ENCODE data around the gene ZNF716.

The ZNF716 gene

DNA sequence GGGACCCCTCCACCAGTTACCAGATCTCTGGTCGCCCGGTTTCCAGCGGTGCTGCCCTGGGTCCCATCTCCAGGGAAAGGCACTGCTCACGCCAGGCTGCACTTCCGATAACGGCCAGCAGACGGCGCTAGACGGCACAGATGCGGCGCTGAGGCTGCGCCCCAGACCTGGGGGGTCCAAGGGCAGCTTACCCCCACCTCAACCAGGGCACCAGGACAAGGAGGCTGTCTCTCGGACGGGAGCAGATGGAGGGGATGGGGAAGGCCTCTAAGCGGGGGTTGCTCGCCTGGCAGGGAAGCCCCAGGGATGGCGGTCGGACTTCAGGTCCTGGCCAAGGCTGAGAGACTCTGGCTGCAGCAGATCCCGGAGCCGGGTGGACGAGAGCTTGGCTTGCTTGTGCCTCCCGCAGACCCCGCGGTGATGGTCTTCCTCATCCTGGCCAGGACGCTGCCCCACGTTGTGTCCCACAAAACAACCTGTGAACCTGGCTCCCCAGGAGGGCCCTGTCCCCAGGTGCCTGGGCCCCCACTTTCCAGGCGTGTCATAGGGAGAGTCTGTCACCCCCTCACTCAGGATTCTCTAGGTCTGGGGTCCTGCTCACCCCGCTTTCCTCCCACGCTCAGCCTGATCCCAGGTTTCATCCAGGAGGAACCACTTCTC, 23.9 kb upstream of the ZNF716 start:
- POLR2A ChIA-PET (ENCODE audit: low non-redundant PET), result no interaction called here
- H3K27ac ChIP-seq, result no peak overlapping the region
- TF ChIP-seq, protein P1, sequence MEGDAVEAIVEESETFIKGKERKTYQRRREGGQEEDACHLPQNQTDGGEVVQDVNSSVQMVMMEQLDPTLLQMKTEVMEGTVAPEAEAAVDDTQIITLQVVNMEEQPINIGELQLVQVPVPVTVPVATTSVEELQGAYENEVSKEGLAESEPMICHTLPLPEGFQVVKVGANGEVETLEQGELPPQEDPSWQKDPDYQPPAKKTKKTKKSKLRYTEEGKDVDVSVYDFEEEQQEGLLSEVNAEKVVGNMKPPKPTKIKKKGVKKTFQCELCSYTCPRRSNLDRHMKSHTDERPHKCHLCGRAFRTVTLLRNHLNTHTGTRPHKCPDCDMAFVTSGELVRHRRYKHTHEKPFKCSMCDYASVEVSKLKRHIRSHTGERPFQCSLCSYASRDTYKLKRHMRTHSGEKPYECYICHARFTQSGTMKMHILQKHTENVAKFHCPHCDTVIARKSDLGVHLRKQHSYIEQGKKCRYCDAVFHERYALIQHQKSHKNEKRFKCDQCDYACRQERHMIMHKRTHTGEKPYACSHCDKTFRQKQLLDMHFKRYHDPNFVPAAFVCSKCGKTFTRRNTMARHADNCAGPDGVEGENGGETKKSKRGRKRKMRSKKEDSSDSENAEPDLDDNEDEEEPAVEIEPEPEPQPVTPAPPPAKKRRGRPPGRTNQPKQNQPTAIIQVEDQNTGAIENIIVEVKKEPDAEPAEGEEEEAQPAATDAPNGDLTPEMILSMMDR (conservative IDR thresholded peaks at IDR 0.05; ENCODE audit: low read depth), result no peak; the same call in 1 of the 2 replicates
- CTCF ChIA-PET, result interaction anchor here (0.6 kb wide), 2 partner anchors 947 to 1983 kb away, joined by 3 to 4 read pairs; no protein-coding TSS in a partner anchor
- DNase-seq (ENCODE audit: low spot score), result no peak

DNA sequence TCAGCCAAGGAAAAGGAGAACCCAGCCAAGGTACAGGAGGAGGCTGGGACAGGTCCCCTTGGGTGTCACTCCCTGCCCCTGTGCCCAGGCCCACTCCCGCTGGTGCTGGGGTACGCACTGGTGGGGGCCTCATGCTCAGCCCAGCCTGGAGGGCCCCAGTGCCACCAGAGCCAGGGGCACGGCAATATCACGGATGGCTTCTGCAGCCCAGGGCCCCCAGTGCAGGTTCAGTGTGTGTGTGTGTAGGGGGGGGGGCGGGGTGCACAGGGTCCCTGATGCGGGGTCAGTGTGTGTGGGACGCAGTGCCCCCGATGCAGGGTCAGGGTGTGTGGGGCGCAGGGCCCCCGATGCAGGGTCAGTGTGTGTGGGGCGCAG, 23.4 kb upstream of the ZNF716 start:
- DNase-seq (ENCODE audit: low spot score), result no peak
- TF ChIP-seq, protein P1 (conservative IDR thresholded peaks at IDR 0.05; ENCODE audit: low read depth), result no peak
- no peak overlapping the region for H3K27ac ChIP-seq
- CTCF ChIA-PET, result interaction anchor here (0.6 kb wide), 1 partner anchor 1984 kb away, joined by 4 read pairs; no protein-coding TSS in a partner anchor
- POLR2A ChIA-PET (ENCODE audit: low non-redundant PET), result no interaction called here

DNA sequence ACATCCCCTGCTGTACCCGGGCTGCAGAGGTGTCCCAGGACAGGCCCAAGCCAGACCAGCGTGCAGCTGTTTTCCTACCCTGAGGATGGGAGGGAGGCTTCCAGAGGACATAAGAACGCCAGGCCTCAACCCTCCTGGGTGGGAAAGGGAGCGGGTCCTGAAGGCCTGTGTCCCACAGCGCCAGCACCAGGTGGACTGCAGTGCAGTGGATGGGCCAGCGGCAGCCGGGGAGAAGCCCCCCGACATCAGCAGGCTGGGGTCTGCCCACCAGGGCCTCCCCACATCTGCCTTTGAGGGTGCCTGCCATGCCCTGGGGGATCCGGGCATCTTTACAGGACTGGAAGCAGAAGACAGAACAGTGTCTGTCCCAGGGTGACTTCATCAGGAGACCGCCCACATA, 22.8 kb upstream of the ZNF716 start:
- no peak overlapping the region for H3K27ac ChIP-seq
- POLR2A ChIA-PET (ENCODE audit: low non-redundant PET), result no interaction called here
- TF ChIP-seq, protein P1 (conservative IDR thresholded peaks at IDR 0.05; ENCODE audit: low read depth), result no peak
- no peak for DNase-seq (ENCODE audit: low spot score)
- CTCF ChIA-PET, result no interaction called here

DNA sequence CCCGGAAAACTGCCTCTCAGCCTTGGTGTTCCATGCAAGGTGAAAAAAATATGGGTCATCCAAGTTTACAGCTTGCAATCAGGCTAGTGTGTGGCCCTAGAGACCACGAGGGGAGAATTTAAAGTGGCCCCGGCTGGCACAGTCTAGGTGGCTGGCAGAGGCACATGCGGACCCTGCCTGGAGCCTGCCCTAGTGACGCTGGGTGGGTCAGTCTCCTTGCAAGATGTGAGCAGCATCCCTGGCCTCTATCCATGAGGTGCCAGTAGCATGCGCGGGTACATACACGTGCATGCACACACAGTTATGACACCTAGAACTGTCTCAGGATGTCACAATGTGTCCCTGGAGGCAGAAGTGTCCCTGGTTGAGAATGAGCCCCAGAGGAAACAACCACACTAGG, 22.4 kb upstream of the ZNF716 start:
- DNase-seq (ENCODE audit: low spot score), result no peak
- ChIA-PET POLR2A (ENCODE audit: low non-redundant PET) (no interaction called here), CTCF (no interaction called here)
- no peak overlapping the region for H3K27ac ChIP-seq
- TF ChIP-seq, protein P1 (conservative IDR thresholded peaks at IDR 0.05; ENCODE audit: low read depth), result no peak

DNA sequence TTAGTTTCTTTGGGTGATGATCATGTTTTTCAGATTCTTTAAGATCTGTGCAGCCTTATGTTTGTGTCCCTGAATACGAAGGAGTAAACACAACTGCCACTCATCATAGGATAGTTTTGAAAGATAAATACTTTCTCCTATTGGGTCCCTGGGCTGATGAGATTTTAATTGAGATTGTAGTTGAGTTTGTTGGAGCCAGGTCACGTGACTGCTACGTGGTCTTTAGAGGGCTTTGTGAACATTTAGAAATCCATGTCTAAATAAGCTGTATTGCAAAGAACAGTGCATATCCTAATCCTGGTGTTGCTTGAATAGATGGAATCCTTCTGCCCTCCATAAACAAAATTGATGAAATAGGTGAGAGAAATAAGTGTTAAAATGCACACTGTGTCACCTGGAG, 17.4 kb upstream of the ZNF716 start:
- ChIA-PET POLR2A (ENCODE audit: low non-redundant PET) (no interaction called here), CTCF (no interaction called here)
- no peak for DNase-seq (ENCODE audit: low spot score)
- no peak overlapping the region for H3K27ac ChIP-seq
- TF ChIP-seq, protein P1 (conservative IDR thresholded peaks at IDR 0.05; ENCODE audit: low read depth), result no peak

DNA sequence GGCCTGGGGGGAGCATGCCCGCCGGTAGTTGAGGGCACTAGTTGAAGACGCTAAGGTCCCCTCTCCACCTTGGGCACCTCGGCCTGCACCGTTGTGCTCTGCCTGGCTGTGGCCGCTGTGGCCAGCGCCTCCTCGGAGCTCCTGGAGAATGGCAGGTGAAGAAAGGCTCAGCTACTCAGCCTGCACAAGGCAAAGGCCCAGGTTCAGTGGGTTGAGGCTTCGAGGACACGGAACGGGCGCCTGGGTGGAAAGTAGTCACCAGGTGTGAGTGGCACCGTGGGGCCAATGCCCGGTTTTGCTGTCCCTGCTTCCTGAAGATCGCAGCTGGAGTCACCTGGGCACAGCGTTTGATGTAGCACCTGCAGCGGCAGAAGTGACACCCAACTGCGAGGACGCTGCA, 12.4 kb upstream of the ZNF716 start:
- ChIA-PET POLR2A (ENCODE audit: low non-redundant PET) (no interaction called here), CTCF (interaction anchor here (0.7 kb wide), 1 partner anchor 1523 kb away, joined by 3 read pairs; no protein-coding TSS in a partner anchor)
- TF ChIP-seq, protein P1 (conservative IDR thresholded peaks at IDR 0.05; ENCODE audit: low read depth), result no peak
- no peak overlapping the region for H3K27ac ChIP-seq
- DNase-seq (ENCODE audit: low spot score), result no peak
